Mesenteric fat pad (tissue), 1 donor: ENCODE data around the gene PCDHGC4. TPM values are rescaled to one million over a fixed set of nuclear protein-coding genes. Genes with fewer than 3 reads are reported as not detected.

Source experiments
- DNase-seq: peaks from one replicate; pipeline ENCODE4 v3.0.0-alpha.2; 2020; ENCODE audit warnings: low spot score
- total RNA-seq: library from RNA; stranded (reverse); fragmentation: NEBNext Ultra II Directional; extraction: Animal tissue kit (Norgen Biotek cat#: 25700); gene quantifications from one replicate; pipeline ENCODE4 v1.2.1, GENCODE V29; 2021
- donor health status: DM: yes; HTN: yes; CAD: no.

The PCDHGC4 gene
- total RNA-seq, 1 donor from 2014 or later: 1.7 TPM

DNA sequence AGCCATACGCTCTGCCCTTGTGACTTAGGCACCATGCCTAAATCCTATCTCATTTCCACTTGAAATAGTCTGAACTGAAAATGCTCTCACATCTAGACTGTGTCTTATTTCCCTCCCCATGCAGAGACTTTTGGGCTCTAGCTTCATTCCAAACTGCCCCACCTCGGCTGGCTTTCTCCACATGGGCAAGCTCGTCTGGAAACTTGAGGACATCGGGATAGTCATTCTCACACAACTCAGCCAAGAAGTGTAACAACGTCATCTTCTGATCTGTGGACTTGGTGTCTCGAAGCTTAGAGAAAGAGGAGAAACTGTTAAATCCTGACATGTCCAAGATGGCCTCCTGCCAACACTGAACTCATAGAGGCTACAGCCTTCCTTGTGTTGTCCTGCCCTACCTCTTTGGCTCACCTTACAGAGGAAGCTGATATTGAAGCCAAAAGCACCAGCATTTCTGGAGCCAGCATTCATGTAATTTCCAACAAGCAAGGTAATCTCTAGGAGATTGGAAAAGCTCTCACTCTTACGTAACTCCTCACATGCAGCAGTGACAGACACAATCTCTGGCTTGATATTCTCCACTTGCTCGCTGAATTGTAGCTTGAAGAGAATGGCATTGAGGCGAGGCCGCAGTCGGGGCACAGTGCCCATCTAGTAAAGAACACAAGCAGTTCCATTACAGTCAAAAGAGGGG, 43.6 kb downstream of the PCDHGC4 start:
- DNase-seq: no peak

DNA sequence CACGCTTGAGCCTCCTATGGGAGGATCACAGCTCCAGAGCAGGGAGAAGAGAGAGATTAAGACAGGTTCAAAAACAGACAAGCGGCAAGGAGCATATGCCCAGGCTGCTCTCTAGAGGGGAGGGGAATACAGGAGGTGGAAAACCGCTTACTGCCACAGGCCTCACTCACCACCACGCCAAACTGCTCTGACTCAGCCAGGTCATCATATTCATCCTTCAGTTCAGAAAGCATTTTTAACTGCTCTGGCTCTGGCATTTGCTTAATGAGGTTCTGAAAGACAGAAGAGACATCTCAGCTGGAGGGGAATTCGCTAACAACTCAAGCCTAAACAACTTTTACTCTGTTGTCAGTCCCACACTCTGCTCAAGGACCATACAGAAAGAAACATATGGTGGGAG, 44.2 kb downstream of the PCDHGC4 start:
- DNase-seq: no peak

DNA sequence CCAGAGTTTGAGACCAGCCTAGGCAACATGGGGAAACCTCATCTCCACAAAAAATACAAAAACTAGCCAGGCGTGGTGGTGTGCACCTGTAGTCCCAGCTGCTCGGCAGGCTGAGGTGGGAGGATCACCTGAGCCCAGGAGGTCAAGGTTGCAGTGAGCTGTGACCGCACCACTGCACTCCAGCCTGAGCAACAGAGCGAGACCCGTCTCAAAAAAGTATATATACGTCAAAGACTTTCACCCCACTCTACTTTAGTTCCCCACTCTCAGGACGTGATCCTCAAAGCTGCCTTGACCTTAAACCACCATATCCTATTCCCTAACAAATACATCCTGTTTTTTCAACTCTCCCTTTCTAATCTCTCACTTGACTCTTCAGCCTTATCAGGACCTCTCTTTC, 45.0 kb downstream of the PCDHGC4 start:
- DNase-seq: no peak

DNA sequence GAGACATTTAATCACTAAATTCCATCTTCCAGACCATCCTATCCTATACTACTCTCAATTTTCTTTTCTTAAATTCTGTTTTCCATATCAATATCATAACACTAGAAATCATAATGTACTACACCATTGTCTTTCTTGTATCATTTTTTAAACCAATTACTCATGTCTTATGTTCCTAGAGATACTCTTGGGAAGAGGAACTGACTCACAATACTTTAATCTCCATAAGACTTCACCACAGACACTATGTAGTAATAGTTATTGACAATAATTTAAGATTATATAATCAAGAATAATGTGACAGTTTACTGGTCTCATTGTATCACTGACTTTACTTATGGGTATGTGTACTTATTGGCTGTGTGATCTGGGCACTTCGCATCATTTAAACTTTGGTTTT, 47.9 kb downstream of the PCDHGC4 start:
- no peak for DNase-seq

DNA sequence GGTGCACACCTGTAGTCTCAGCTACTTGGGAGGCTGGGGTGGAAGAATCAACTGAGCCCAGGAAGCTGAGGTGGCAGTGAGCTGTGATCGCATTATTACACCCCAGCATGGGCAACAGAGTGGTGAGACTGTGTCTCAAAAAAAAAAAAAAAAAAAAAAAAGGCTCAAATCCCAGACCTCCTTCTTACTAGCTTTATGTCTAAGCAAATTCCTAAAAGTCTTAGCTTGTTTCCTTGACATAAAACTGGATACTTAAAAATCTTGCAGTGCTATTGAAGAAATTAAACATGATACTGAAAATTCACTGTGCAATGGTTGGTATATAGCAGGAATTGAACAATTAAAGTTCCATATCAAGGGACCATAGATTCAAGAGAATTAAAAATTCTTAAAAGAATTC, 49.1 kb downstream of the PCDHGC4 start:
- DNase-seq: no peak

DNA sequence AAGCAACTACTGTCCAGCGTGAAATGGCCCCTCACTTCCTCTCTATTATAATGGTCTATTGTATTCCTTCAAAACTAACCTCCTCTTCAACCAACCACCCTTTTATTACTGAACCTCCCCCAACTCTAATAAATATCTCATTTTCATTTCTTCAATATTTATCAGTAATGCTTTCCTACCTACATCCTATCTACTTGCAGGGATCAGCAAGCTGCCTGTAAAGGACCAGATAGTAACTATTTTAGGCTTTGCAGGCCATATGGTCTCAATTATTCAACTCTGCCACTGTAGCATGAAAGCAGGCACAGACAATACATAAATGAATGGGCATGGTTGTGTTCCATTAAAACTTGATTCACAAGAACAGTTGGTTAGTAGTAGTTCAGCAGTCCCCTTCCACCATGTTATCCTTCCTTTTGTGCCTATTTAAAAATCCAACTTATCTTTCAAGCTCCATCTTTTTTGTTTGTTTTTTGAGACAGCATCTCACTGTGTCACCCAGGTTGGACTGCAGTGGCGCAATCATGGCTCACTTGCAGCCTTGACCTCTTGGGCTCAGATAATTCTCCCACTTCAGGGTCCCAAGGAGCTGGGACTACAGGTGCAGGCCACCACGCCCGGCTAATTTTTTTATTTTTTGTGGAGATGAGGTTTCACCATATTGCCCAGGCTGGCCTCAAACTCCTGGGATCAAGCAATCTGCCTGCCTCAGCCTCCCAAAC, 49.8 kb downstream of the PCDHGC4 start:
- no peak for DNase-seq

Other genes with a start within 250 kb of the PCDHGC4 start
- gene PCDHB15, start 239.6 kb upstream of the PCDHGC4 start, total RNA-seq: 3.4 TPM
- gene SLC25A2, start 181.0 kb upstream of the PCDHGC4 start, total RNA-seq: 0.61 TPM
- 53.9 TPM for gene TAF7, start 164.2 kb upstream of the PCDHGC4 start, total RNA-seq
- gene PCDHGA1, start 154.5 kb upstream of the PCDHGC4 start, total RNA-seq: 0.48 TPM
- gene PCDHGA2, start 146.3 kb upstream of the PCDHGC4 start, total RNA-seq: 3.7 TPM
- gene PCDHGA3, start 141.2 kb upstream of the PCDHGC4 start, total RNA-seq: 2.2 TPM
- 1.3 TPM for gene PCDHGB1, start 134.9 kb upstream of the PCDHGC4 start, total RNA-seq
- 4.7 TPM for gene PCDHGA4, start 130.0 kb upstream of the PCDHGC4 start, total RNA-seq
- gene PCDHGB2, start 125.0 kb upstream of the PCDHGC4 start, total RNA-seq: 3.1 TPM
- gene PCDHGA5, start 120.9 kb upstream of the PCDHGC4 start, total RNA-seq: 2.7 TPM
- 2.7 TPM for gene PCDHGB3, start 114.8 kb upstream of the PCDHGC4 start, total RNA-seq
- gene PCDHGA6, start 111.1 kb upstream of the PCDHGC4 start, total RNA-seq: 3.1 TPM
- gene PCDHGA7, start 102.3 kb upstream of the PCDHGC4 start, total RNA-seq: 1.9 TPM
- gene PCDHGB4, start 97.3 kb upstream of the PCDHGC4 start, total RNA-seq: 3.2 TPM
- 0.87 TPM for gene PCDHGA8, start 92.4 kb upstream of the PCDHGC4 start, total RNA-seq
- 5.9 TPM for gene PCDHGB5, start 87.1 kb upstream of the PCDHGC4 start, total RNA-seq
- 3.9 TPM for gene PCDHGA9, start 82.3 kb upstream of the PCDHGC4 start, total RNA-seq
- gene PCDHGB6, start 77.0 kb upstream of the PCDHGC4 start, total RNA-seq: 5.3 TPM
- 4.2 TPM for gene PCDHGA10, start 72.0 kb upstream of the PCDHGC4 start, total RNA-seq
- gene PCDHGB7, start 67.4 kb upstream of the PCDHGC4 start, total RNA-seq: 8.1 TPM
- 3.1 TPM for gene PCDHGA11, start 64.0 kb upstream of the PCDHGC4 start, total RNA-seq
- gene PCDHGA12, start 54.5 kb upstream of the PCDHGC4 start, total RNA-seq: 4.6 TPM
- gene PCDHGC3, start 9.1 kb upstream of the PCDHGC4 start, total RNA-seq: 46.8 TPM
- gene PCDHGC5, start 4.1 kb downstream of the PCDHGC4 start, total RNA-seq: 1.1 TPM
- 49.5 TPM for gene DIAPH1, start 134.0 kb downstream of the PCDHGC4 start, total RNA-seq
- 39.3 TPM for gene HDAC3, start 151.8 kb downstream of the PCDHGC4 start, total RNA-seq
- 1.5 TPM for gene RELL2, start 152.0 kb downstream of the PCDHGC4 start, total RNA-seq
- 11.5 TPM for gene FCHSD1, start 166.4 kb downstream of the PCDHGC4 start, total RNA-seq
- gene ARAP3, start 197.2 kb downstream of the PCDHGC4 start, total RNA-seq: 24.2 TPM